Fibroblast of mammary gland (primary cell): ENCODE data around the gene THG1L.
A peak's percentile ranks its signal among the peaks of the same experiment; 100 is the strongest.

ENCODE experiments used
- DNase-seq: peaks from one replicate; pipeline ENCODE4 v3.0.0-alpha.2; 2010; ENCODE audit warnings: low read depth
- H3K4me3 ChIP-seq: 2 replicates; pipeline ENCODE4 v1.5.1; 2011; ENCODE audit warnings: low read depth, mild to moderate bottlenecking, low read length, moderate library complexity; ENCODE audit not compliant: control insufficient read depth
- TF ChIP-seq, protein P1 (sequence below): conservative IDR thresholded peaks from 2 replicates; pipeline ENCODE4 v1.5.1; 2011; ENCODE audit warnings: low read depth, low read length, inconsistent platforms; ENCODE audit not compliant: control insufficient read depth, insufficient read depth

THG1L gene

DNA sequence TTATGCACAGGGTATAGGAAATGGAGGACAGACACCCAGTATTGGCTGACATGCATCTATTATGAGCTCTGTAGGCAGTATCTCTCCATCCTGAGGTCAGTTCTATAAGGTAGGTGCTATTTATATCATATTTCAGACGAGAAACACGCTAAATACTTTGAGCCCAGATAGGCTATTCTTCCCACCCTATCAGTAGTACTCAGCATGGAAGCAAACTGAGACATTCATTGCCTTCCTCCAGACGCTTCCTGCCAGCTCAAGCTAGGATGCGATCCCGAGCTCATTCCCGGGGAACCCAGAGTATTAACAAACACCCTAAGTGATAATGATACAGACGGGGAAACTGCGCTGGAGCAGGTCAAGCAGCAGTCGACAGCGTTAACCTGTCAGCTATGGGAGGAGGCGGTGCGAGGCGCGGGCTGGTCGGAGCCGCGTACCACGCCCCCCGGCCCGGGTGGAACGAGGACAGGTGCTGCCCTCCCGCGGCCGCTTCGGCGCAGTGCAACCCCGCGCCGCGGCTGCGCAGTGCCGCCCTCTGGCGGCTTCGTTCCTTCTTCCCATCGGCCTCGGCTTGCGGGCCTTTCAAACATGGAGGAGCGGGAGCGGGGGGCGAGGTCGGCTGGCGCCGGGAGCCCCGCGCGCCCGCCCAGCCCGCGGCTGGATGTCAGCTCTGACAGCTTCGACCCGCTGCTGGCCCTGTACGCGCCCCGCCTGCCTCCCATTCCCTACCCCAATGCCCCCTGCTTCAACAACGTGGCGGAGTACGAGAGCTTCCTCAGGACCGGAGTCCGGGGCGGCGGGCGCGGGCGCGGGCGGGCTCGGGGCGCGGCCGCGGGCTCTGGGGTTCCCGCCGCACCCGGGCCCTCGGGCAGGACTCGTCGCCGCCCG, 12.2 kb downstream of the THG1L start, which contains the start of gene LSM11:
Gene LSM11, plus strand, starts transcription at position 550 of the 888 bp plus-strand sequence. Its CDS starts 39 bp downstream, at position 589.
- TF ChIP-seq, protein P1, sequence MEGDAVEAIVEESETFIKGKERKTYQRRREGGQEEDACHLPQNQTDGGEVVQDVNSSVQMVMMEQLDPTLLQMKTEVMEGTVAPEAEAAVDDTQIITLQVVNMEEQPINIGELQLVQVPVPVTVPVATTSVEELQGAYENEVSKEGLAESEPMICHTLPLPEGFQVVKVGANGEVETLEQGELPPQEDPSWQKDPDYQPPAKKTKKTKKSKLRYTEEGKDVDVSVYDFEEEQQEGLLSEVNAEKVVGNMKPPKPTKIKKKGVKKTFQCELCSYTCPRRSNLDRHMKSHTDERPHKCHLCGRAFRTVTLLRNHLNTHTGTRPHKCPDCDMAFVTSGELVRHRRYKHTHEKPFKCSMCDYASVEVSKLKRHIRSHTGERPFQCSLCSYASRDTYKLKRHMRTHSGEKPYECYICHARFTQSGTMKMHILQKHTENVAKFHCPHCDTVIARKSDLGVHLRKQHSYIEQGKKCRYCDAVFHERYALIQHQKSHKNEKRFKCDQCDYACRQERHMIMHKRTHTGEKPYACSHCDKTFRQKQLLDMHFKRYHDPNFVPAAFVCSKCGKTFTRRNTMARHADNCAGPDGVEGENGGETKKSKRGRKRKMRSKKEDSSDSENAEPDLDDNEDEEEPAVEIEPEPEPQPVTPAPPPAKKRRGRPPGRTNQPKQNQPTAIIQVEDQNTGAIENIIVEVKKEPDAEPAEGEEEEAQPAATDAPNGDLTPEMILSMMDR = peak; percentile 64
- peak; percentile 72 for DNase-seq

DNA sequence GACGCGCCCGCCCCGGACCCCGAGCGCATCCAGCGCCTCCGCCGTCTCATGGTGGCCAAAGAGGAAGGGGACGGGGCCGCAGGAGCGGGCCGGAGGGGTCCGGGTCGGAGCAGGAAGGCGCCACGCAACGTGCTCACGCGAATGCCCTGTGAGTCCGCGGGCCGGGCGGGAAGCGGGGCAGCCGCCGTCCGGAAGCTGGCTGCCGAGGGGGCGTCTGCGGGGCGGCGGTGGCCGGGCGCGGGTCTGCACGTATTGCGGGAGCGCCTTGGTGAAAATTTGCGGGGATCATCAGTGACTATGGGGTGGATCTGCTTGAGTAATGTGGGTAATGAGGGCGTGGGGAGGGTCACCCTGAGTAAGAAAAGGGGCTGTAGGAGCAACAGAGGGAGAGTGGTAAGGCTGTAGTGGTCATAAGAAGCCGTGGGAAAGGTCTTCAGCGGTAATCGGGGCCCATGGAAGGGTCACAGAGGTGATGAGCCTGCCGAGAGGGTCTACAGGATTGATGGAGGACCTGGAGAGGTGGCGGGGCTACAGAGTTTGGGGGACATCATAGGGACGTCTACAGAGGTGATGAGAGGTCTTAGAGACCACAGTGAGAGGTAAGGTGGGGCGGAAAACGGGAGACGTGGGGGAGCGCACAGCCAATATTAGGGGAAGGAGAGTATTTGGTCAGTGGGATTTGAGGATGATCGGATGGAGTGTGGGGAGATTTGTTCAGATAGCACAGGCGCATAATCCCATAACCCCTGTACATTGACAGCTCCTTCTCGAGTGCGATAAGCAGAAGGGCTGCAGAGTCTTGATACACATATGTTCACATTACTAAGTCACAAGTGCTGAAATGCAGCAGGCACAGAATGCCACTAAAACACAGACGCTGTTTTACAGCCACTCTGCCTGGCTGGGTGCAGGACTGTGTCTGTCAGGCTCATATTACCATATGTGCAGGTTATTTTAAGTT, 13.1 kb downstream of the THG1L start:
- TF ChIP-seq, protein P1 = no peak
- peak overlapping the region; percentile 70 for H3K4me3 ChIP-seq
- no peak for DNase-seq

More for the DNA sequence above, 12.2 kb downstream of the THG1L start, which contains the start of gene LSM11:
- peak within 1 kb of the TSS; percentile 70 for H3K4me3 ChIP-seq

DNA sequence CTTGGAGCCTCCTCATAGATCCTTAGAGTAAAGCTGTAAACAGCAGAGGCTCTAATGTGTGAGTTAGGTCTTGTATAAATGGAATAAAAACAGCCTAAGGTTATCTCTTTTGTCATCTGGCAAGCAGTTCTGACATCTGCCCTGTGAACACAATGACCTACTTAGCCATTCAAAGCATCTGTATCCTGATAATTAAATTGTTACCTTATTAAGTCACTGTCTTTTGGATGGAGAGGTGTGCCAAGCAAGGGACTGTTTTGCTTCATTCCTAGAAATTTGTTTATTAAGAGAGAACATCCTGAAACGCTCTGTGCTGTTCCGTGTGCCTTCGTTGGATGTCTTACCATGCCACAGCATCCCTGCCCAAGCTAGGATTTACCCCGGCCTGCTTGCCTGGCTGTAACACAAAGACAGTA, 13.8 kb downstream of the THG1L start:
- no peak for DNase-seq
- TF ChIP-seq, protein P1 = no peak

DNA sequence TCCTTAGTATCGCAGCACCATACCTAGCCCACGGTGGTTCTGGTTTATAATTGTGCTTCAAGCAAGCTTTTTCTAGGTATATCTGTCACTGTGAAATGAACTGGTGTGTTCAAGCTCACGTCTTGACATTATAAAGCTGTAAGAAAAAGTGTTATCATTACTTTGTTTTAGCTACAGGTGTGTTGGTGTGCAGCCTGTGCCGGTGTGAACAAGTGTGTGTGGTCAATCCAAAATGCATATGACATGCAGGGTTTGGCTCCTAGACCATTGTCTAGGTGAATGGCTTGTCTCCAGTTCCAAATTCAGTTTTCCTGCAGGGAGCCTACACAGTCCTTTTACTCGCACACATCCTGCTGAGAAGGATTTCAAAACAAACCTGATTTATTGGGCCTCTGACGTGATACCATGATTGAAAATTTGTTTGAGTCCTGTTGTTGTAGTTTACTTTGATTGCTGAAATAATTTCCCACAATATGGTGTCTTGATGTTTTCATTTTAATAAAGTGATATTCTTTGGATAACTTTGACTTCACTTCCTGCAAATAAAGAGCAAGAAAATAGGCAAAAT, 16.0 kb downstream of the THG1L start:
- no peak overlapping the region for H3K4me3 ChIP-seq
- no peak for DNase-seq
- TF ChIP-seq, protein P1 = no peak

More for the DNA sequence above, 13.8 kb downstream of the THG1L start:
- peak overlapping the region; percentile 70 for H3K4me3 ChIP-seq

DNA sequence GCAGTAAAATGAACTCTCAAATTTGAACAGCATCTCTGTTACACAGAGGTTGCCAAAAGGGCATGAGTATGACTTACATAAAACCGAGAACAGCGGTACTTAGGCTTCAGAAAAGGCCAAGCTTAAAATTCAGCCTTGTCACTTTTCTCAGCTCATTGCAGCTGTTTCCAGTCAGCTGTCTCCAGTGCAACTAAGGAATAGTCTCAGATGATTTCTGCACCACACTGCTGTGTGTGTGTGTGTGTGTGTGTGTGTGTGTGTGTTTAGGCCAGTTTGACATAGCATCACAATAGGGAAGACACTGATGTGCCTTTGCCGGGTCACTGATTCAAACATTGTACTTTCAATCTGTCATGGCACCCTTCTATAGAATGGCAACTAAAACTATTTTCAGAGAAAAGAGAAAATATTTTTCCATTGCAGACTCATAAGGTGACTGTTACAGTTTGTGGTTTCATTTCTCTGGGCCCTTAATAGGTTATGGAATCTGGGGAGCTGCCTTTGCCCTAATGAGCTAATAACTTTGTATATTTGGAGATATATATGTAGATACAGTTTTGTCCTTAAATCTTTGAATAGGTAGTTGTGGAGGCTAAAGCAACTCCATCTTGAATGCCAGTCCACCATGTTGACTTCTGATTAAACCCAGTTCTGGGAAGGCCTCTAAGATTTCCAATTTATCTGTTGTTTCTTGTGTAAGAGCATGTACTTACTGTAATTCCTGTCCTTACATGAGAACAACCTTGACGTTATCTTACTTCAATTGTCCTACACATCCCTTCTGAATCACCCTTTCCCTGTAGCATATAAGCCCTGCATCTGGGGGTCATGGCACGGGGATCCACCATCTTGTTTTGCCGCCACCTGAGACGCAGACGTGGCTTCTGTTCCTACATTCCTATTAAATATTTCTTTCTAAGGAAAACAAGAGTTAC, 16.8 kb downstream of the THG1L start:
- TF ChIP-seq, protein P1 = no peak
- peak; percentile 24 for DNase-seq
- H3K4me3 ChIP-seq = no peak overlapping the region
